NCI-H345 treated with DMSO at 0.1 percent for 48 hours (cell line): ENCODE results near the gene ARHGEF4.
A peak's percentile ranks its signal among the peaks of the same experiment; 100 is the strongest.
"Not testable (repeated sequence)": the region's sequence is repeated elsewhere in the genome, so short reads cannot be mapped to it uniquely, and the experiment has no call there.

Experiments used
- DNase-seq: peaks from one replicate; lab custom pipeline; 2025; ENCODE audit not compliant: unreplicated experiment; lab: John Stamatoyannopoulos, UW

The ARHGEF4 gene

GRCh38 chr2:131077182-131077846 lies 240.6 kb downstream of the ARHGEF4 start:
- DNase-seq: no peak

DNA sequence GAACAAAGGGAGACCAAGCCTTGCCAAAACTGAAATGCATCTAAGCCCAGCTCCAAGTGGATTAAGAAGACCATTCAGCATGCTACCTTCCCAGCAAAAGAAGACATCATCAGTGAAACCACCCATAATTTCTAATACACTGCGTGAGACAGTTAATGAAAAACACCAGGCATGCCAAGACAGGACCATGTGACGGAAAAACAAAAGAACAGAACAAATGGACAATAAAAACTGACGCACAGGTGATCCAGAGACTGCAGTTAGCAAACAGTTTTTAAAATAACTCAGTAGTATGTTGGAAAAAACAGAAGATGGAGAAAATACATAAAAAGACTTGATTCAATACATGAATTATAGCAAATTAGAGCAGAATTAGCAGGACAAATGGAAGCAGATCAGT lies 241.3 kb downstream of the ARHGEF4 start:
- DNase-seq: no peak

GRCh38 chr2:131079931-131080330 lies 243.2 kb downstream of the ARHGEF4 start:
- DNase-seq: not testable (repeated sequence)

GRCh38 chr2:131081190-131081589 lies 244.5 kb downstream of the ARHGEF4 start:
- DNase-seq: no peak

GRCh38 chr2:131085646-131086045 lies 248.9 kb downstream of the ARHGEF4 start:
- no peak for DNase-seq

- DNase-seq: no peak
Measured at GRCh38 chr2:131092458-131093005, 255.8 kb downstream of the ARHGEF4 start.

- peak; percentile 86 for DNase-seq
Measured at GRCh38 chr2:131093006-131093695, 256.4 kb downstream of the ARHGEF4 start, which contains the start of gene FAM168B. FAM168B (minus strand) TSS chr2:131093460; CDS start chr2:131082646, 10,814 bp downstream.

DNA sequence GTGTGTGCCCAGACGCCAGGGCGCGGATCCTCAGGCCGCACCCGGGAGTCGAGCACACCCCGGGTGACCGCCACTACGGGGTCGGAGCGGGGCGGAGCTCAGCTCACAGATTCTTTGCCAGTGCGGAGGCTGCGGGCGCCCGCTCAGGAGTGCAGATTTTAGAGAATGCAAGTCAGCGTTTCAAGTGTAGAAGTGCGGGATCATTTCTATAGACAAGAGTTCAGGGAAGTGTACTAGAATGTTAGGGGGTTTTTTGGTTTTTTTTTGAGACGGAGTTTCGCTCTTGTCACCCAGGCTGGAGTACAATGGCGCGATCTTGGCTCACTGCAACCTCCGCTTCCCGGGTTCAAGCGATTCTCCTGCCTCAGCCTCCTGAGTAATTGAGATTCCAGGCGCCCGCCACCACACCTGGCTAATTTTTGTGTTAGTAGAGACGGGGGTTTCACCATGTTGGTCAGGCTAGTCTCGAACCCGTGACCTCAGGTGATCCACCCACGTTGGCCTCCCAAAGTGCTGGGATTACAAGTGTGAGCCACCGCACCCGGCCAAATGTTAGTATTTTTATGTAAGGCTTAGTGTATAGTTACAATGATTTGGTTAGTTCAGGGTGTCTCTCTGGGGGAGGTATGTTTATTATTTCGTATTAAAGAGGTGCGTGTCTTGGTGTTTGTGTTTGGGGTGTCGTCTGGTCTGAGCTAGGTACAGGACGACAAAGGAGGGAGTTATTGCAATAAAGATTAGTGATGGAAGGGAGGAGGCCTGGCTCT lies 257.2 kb downstream of the ARHGEF4 start:
- DNase-seq: peak; percentile 81

- DNase-seq: peak; percentile 73
Measured at GRCh38 chr2:131094463-131095281, 258.0 kb downstream of the ARHGEF4 start.
